Measurements from ENCODE around the gene GPR50.

- TF ChIP-seq FOXA1 (IDR thresholded peaks at IDR 0.05) (no peak), HDGF (IDR thresholded peaks at IDR 0.05; ENCODE audit: borderline replicate concordance) (no peak), SP1 (IDR thresholded peaks at IDR 0.05) (no peak), FOXM1 (IDR thresholded peaks at IDR 0.05; ENCODE audit: borderline replicate concordance) (no peak), ARNT (IDR thresholded peaks at IDR 0.05) (no peak)
Measured at GRCh38 chrX:151153086-151153485, 23.3 kb upstream of the GPR50 start.
